ENCODE data around the gene PCDHGA8.

- TF ChIP-seq POLR2A (IDR thresholded peaks at IDR 0.05): no peak
- no peak for TF ChIP-seq CTCF (IDR thresholded peaks at IDR 0.05)
Measured at GRCh38 chr5:141356133-141356532, 36.3 kb upstream of the PCDHGA8 start.
